CD4-positive, alpha-beta T cell treated with Interleukin-6 for 4 hours (primary cell): ENCODE data around the gene ADNP.

ENCODE experiments used
- DNase-seq: peaks from one replicate; pipeline ENCODE4 v3.0.0-alpha.2; 2020; ENCODE audit warnings: mixed read lengths

The ADNP gene

DNA sequence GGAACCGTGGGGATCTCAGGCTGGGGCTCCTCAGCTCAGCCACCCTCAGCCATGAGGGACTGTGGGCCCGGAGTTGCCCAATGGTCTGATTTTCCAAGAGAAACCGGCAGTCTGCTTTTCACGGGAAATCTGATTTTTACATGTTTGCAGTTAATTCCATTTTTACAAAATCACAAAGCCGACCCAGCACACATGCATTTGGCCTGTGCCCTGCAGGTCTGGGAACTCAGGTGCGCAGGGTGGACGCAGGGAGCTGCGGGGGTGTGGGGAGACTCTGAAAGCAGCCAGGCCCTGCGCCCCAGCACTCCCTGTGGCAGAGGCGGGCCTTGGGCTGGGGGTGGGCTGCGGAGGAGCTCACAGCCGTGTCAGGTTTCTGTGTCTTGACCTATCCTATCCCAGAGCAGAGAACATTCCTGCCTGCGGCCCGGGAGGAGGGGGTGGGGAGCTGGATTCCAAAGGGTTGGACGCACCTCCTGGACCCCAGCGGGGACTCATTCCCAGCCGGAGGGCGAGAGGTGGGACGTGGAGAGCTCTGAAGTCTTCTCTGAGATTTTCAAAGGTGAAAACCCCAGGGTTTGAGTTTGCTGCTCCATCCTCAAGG is 60.6 kb downstream of the ADNP start:
- no peak for DNase-seq

DNA sequence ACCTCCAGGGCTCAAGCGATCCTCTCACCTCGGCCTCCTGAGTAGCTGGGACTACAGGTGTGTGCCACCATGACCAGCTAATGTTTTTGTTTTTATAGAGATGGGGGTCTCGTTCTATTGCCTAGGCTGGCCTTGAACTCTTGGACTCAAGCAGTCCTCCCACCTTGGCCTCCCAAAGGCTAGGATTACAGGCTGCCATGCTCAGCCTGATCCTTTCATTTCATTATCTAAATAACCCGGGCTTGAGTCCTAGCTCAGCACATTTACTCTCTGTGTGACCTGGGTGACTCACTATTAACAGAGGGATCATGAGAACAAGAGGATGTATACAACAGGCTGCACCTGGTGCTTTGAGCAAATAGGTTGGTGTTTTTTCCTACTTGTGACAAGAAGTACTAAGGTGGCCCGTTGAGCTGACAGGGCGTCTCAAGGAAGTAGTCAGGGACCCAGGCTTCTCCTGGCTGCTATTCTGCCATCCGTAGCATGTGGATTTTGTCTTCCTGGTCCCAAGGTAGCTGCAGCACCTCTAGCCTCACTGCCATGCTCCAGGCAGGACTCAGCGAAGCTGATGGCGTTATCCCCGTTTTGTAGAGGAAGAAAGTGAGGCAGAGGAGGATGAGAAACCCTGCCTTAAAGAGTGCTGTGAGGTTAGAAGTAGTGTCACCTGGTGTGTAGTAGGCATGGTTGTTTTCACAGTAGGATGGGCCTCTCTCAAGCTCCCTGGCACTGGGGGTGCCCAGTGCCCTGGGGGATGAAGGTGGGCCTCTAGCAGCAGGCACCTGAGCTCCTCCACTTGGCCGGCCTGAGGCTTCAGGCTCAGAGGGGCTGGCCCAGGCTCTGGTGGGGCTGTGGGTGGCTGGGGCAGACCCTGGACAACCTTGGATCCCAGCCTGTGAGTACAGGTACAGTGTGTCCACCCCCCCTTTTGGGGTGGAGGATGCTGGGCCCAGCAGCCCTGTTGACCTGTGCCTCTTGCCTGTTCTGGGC is 62.4 kb downstream of the ADNP start:
- DNase-seq: no peak

DNA sequence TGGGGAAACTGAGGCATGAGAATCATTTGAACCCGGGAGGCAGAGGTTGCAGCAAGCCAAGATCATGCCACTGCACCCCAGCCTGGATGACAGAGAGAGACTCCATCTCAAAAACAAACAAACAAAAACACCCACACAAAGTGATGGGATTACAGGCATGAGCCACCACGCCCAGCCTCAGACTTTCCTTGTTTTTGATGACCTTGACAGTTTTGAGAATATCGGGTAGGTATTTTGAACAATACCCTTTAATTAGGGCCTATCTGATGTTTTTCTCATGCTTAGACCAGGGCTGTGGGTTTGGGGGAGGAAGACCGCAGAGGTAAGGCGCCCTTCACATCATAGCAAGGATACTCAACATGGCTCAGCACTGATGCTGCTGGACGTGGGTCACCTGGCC is 63.4 kb downstream of the ADNP start:
- no peak for DNase-seq

DNA sequence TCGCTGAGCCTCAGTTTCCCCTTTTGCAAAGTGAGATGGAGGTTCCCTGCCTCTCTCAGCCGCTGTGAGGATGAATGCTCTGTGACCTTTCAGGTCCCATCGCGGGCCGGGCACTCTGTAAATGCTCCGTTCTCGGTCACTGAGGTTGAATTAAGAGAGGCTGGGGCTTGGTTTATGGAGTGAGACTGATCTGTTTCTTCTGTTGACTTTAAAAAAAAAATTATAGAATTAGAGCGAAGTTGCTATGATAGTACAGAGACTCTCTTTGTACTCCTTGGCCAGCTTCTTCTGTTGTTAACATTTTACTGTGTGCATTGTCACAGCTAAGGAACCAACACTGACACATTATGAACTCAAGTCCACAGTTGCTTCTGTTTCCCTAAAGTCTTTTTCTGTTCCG is 64.4 kb downstream of the ADNP start:
- no peak for DNase-seq

- DNase-seq: no peak
Measured at GRCh38 chr20:50866036-50866685, 65.1 kb downstream of the ADNP start.

DNA sequence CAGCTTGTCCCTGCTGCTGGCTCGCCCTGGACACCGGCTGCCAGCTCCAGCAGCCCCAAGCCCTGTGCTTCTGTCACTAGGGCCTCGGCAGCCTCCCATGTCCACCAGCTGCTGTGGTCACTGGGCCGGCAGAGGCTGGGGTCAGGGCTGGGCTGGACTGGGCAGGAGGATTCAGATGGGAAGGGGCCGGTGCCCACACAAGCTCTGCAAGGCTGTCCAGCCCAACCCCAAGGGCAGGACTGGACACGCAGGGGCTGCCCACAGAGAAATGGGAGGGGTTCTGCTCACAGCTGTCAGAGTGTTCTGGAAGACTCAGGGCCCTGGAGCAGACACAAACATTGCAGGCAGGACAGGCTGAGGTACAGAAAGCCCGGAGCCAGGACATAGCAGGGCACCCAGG is 65.6 kb downstream of the ADNP start:
- no peak for DNase-seq

DNA sequence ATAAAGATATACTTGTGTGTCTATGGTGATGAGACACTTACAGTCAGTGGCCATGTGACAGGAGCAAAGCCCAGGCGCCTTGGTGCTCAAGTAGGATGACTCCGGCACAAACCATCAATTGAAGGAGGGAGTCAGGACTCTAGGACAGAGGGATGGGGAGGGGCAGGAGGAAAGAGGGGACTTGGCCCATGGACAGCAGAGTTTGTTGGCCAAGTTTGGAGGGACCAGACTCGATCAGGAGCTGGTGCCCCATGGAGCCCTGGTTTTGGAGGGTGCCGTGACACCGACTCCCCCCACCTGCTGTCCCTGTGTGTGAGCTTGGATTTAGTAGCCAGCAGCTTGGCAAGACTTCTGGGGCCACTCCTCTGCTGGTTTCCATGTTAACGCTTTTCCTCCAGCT is 66.1 kb downstream of the ADNP start:
- DNase-seq: no peak

DNA sequence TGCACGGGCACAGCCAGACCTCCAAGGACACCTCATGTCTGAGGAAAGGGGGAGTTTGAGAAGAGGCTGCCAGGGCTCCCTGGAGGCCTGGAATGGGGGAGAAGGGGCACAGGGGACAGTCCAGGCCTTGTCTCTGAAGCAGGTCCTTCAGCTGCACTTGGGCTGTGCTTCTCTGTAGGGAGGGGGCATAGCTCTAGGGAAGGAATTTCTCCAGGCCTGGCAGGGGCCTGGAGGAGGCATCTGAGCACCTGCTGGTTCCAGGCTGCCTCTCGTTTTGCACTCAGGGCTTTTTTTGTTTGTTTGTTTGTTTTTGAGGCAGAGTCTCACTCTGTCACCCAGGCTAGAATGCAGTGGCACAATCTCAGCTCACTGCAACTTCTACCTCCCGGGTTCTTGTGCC is 68.7 kb downstream of the ADNP start:
- DNase-seq: no peak

- no peak for DNase-seq
Measured at GRCh38 chr20:50861012-50861411, 70.2 kb downstream of the ADNP start.

- no peak for DNase-seq
Measured at GRCh38 chr20:50859161-50859560, 72.1 kb downstream of the ADNP start.

- DNase-seq: no peak
Measured at GRCh38 chr20:50858525-50858924, 72.7 kb downstream of the ADNP start.

DNA sequence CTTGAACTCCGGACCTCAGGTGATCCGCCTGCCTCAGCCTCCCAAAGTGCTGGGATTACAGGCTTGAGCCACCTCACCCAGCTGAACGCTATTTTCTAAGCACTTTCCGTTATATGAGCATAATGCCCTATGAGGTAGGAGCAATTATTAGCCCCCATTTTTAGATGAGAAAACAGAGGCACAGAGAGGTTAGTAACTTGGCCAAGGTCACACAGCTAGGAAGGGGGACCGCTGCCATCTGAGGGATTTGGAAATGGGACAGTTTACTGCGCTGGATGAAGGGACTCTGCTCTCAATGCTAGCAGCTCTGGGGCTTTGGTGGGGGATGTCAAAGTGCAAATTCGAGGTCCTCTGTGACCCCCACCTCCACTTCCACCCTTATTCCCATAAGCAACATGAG is 73.9 kb downstream of the ADNP start:
- DNase-seq: no peak

DNA sequence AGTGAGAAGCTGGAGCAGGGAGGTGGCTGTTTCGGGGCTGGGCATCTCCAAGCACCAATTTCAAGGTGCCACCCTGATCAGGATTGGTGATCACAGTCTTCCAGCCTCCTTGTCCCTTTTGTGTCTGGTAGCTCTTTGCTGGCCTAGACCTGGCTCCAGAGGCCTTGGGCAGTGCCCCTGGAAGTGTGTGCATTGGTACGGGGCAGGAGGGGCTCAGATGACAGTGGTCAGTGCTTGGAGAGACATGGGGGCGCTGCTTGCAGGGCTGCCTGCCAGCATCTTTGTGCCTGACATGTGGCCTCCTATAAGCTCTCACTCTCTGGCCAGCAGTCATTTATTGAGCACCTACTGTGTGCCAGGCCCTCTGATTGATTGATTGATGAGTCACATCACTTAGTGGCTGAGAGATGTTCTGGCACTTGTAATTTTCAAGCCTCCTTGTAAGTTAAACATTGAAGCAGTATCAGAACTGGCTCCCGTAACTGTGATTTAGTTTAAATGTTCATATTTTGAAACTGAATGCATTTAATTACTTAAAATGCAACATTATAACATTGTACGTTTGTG is 74.7 kb downstream of the ADNP start:
- no peak for DNase-seq

- no peak for DNase-seq
Measured at GRCh38 chr20:50855498-50856474, 75.5 kb downstream of the ADNP start.

DNA sequence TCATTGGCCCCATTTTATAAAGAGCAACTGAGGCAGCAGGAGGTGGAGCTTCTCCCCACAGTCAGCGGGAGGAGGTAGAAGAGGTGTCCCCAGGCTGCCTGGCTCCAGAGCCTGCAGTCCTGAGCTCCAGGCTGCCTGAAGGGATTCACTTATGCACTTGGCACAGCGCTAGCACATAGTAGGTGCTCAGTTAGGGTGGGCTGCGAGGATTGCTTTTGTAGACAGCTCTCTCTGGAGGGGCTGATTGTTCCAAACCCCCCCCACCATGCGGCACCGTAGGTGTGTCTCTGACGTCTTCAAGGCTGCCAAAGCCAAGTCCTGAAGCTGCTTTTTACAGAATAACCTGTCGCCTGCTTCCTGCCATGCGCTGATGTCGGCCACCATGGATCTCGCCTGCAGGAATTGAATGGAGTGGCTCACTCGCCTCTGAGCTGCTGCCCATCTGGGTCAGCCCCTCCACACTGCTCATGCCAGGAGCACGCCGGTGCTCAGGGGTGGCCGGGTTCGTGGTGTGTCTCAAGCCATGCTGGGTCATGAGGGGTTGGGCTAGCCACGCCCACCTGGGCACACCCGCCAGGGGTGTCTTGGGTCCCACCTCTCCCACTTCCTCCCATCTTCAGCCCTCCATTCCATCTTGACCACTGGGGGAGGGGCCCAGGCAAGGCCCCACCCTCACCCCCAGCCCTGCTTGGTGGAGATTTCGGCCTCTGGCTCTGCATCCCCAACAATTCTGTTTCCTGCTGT is 76.6 kb downstream of the ADNP start:
- DNase-seq: no peak

DNA sequence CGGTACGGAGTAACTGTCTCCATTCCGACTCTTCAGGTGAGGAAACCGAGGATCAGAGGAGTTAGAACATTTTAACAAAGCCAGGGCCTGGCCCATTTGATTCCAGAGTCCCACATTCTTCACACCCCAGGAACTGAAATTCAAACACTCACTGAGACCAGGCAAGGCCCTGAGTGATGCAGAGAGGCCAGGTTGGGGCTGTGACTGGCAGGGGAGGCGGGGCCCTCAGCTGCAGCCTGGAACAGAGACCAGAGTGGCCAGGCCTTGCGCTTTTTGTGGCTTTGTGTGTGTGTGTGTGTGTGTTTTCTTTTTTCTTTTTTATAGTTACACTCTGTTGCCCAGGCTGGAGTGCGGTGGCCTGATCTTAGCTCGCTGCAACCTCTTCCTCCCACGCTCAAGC is 79.2 kb downstream of the ADNP start:
- DNase-seq: no peak

GRCh38 chr20:50850721-50851286 is 80.4 kb downstream of the ADNP start:
- DNase-seq: no peak

DNA sequence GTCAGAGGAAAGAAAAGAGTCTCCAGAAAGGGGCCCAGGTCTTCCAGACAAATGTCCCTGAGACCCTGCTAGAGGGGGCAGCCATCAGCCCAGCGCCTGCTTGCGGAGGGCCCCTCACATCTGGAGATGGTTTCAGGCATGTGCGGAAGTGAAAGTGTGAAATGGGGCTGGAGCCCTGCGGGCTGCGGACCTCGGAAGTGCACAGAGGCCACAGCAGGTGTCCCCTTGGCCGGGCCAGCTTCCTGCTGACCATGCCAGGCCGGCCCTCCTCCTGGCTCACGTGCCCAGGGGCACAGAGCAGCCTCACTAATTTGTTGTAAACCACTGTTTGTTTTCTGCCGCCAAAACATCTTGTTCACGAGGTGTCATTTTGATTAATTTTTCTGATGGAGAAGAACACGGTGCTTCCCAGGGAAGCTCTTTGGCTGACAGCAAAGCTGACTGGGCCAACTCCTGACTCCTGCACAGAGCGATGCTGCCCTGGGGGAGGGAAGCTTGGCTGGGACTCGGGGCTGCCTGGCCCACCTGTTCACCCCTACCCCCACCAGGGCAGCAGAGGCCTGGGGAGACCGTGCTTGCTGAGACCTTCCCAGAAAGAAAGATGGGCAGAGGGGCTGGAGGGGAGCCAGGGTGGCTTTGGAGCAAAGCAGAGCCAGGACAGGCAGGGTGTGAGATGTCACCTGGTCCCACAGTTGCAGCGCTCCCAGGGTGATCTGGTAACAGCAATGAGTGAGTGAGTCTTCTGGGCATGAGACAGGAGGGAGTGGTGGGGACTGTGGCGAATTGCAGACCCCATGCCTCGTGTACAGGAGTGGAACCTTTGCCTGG is 82.2 kb downstream of the ADNP start:
- DNase-seq: no peak

GRCh38 chr20:50848341-50848808 is 82.9 kb downstream of the ADNP start:
- no peak for DNase-seq

DNA sequence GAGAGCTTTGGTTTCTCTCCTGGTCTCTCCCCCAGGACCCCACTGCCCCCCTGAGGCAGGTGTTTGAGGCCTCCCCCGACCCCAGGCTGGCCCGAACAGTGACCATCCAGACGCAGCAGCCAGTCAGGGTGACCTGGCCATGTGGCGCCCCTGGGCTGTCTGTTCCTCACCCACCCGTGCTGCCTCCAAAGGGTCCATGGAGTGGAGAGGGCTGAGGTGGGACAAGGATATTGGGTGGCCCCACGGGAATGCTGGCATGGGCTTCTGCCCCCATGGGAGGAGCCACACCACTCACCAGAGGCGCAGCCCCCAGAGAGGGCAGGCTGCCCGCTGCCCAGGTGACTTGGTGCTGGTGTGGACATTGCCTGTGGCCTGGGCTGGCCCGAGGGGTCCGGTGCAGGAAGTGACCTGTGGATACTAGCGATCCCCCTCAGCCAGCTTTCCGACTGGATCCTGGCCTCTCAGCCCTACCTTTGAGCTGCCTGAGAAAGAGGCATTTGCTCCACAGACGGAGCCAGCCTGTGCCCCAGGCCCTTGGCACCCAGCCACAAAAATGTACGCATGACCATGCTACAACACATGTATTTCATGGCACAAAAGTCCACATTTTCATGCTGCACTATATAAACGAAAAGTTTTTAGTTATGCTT is 85.5 kb downstream of the ADNP start:
- no peak for DNase-seq
